LNCaP clone FGC (cell line): ENCODE results near the gene MEGF11.

Experiments used
- DNase-seq: peaks from one replicate; pipeline ENCODE4 v3.0.0-alpha.2; 2011; ENCODE audit warnings: low read depth
- H3K4me3 ChIP-seq: 2 replicates; pipeline ENCODE4 v1.5.1; 2011; ENCODE audit warnings: mild to moderate bottlenecking, low read depth, low read length, control low read depth
- TF ChIP-seq, protein P1 (sequence below): IDR thresholded peaks from 2 replicates; pipeline ENCODE4 v1.5.1; 2012; ENCODE audit warnings: mild to moderate bottlenecking; ENCODE audit not compliant: control insufficient read depth, insufficient read depth; ENCODE audit errors: extremely low read depth

Gene MEGF11

DNA sequence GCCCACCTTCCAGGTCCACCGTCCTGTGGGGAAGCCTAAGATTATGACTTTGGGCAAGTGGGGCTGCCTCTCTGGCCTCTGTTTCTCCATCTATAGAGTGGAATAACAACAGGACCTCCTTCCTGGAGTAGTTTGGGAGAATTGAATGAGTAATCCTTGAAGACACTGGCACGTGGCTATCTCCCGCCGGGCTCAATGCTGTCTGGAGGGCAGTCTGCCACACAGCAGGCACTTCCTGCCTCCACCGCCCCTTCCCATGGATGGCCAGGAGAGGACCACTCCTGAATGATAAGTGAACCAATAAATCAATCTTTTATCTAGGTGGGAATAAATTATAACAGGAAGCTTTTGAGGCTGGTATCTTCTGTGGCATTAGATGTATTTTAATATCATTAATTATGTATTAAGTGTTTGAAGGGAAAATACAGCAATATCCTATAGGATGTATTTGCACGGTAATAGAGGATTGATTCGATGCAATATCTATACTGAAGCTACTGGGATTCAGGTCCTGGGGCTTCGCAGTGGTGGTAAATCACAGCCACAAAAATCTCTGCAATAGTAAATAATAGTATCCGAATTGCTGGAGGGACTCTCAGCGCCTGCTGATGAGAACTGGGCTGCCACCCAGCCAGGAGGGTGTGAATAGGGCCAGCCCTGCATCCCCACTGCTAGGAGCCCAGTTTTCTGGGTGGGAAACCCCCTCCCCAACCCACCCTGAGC, 15.9 kb downstream of the MEGF11 start:
- H3K4me3 ChIP-seq, result no peak overlapping the region
- no peak for DNase-seq
- TF ChIP-seq, protein P1, sequence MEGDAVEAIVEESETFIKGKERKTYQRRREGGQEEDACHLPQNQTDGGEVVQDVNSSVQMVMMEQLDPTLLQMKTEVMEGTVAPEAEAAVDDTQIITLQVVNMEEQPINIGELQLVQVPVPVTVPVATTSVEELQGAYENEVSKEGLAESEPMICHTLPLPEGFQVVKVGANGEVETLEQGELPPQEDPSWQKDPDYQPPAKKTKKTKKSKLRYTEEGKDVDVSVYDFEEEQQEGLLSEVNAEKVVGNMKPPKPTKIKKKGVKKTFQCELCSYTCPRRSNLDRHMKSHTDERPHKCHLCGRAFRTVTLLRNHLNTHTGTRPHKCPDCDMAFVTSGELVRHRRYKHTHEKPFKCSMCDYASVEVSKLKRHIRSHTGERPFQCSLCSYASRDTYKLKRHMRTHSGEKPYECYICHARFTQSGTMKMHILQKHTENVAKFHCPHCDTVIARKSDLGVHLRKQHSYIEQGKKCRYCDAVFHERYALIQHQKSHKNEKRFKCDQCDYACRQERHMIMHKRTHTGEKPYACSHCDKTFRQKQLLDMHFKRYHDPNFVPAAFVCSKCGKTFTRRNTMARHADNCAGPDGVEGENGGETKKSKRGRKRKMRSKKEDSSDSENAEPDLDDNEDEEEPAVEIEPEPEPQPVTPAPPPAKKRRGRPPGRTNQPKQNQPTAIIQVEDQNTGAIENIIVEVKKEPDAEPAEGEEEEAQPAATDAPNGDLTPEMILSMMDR, result no peak

GRCh38 chr15:66236806-66237375, 16.7 kb downstream of the MEGF11 start:
- no peak overlapping the region for H3K4me3 ChIP-seq
- TF ChIP-seq, protein P1, result no peak

DNA sequence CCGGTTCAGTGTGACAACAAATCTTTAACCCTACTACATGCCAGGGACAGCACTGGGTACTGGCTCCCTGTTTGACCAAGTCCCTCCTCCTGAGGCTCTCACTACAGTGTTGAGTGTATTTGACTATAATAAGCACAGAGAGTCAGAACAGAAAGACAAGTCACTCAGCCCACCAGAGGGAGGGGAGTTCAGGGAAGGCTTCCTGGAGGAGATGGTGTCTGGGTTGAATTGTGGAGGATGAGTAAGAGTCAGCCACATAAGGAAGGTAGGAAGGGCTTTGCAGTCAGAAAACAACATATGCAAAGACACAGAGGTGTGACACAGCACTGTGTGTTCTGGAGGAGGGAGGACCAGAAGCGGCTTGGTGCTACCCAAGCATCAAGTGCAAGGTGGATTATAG, 17.7 kb downstream of the MEGF11 start:
- DNase-seq, result no peak
- TF ChIP-seq, protein P1, result no peak
- H3K4me3 ChIP-seq, result no peak overlapping the region

More at GRCh38 chr15:66236806-66237375, 16.7 kb downstream of the MEGF11 start:
- no peak for DNase-seq

- TF ChIP-seq, protein P1, result no peak
- H3K4me3 ChIP-seq, result no peak overlapping the region
- DNase-seq, result no peak
Observed at GRCh38 chr15:66234798-66235197, 18.8 kb downstream of the MEGF11 start.

DNA sequence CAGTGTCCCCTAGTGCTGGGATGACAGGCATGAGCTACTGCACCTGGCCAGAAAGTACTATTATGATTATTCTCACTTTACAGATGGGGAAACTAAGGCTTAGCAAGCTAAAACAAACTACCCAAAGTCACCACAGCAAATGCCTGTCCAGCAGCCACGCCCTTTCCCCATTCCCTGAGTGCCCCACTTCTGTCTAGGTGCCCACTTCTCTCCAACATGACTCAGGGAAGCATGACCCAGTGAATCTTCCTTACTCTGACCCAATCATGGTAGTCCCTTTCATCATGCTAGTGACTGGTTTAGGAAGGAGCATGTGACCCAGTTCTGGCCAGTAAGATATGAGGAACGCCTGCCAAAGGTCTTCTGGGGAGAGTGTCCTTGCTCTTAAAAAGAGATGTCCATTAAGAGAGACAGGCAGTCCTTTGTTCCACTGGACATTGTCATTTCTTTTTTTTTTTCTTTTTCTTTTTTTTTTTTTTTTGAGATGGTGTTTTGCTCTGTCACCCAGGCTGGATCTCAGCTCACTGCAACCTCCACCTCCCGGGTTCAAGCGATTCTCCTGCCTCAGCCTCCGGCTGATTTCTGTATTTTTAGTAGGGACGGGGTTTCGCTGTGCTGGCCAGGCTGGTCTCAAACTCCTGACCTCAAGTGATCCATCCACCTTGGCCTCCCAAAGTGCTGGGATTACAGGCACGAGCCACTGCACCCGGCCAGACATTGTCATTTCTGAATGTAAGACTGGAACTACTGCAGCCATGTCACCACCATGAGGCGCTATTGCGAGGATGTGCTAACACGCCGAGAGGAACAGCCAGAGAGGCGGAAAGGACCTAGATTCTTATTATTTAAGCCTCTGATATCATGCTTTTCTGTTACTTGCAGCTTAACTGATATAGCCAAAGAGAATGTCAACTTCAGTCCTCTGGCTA, 19.8 kb downstream of the MEGF11 start:
- no peak for DNase-seq
- H3K4me3 ChIP-seq, result no peak overlapping the region
- TF ChIP-seq, protein P1, result no peak

DNA sequence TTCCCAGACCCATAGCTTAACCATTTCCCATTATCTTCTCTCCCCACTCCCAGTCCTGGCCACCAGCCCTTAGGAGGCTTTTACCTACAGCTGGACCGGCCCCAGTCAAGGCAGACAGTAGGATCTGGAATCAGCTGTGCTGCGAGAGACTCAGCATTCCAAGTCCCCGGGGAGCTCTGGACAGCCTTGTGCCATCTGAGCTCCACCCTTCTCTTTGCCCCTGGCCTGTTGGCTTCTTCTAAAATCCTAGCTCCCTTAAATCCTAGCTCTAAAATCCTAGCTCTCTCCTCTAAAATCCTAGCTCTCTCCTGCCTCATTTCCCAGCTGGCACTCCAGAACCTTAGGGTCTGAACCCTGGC, 21.3 kb downstream of the MEGF11 start:
- no peak overlapping the region for H3K4me3 ChIP-seq
- TF ChIP-seq, protein P1, result no peak
- no peak for DNase-seq
